SU-DHL-6 (cell line): Measurements from ENCODE around the gene TAGLN2.

ENCODE experiments used
- H2AFZ ChIP-seq: fragments of 200-600 bp; sonication (generic); 2 replicates; pipeline ENCODE4 v1.6.1; 2014; ENCODE audit warnings: low read depth, mild to moderate bottlenecking, moderate library complexity, mixed read lengths, antibody characterized with exemption, low read length; ENCODE audit not compliant: severe bottlenecking
- H3F3A ChIP-seq: fragments of 200-600 bp; shearing (Covaris generic); 2 replicates; pipeline ENCODE4 v1.6.0; 2016; ENCODE audit warnings: antibody characterized with exemption, mild to moderate bottlenecking; ENCODE audit not compliant: insufficient read depth
- H3K27ac ChIP-seq: fragments of 200-600 bp; sonication (generic); 2 replicates; pipeline ENCODE4 v1.5.1; 2016; ENCODE audit warnings: low read depth, mild to moderate bottlenecking, low read length, moderate library complexity, mixed read lengths
- H3K27me3 ChIP-seq: fragments of 200-600 bp; sonication (generic), shearing (Covaris generic); 2 replicates; pipeline ENCODE4 v1.6.0; 2014; ENCODE audit warnings: mild to moderate bottlenecking, low read length
- H3K36me3 ChIP-seq: fragments of 200-600 bp; sonication (generic); 2 replicates; pipeline ENCODE4 v1.6.1; 2014; ENCODE audit warnings: mild to moderate bottlenecking, low read length, mixed read lengths
- H3K4me2 ChIP-seq: fragments of 300-600, 200-600 bp; shearing (Covaris generic), sonication (generic); 2 replicates; pipeline ENCODE4 v1.6.0; 2014; ENCODE audit warnings: low read length, low read depth, mild to moderate bottlenecking; ENCODE audit not compliant: poor library complexity, severe bottlenecking
- H3K4me3 ChIP-seq: fragments of 200-600 bp; sonication (generic); 2 replicates; pipeline ENCODE4 v1.5.1; 2014; ENCODE audit warnings: antibody characterized with exemption, low read length, mild to moderate bottlenecking, mixed read lengths; ENCODE audit not compliant: insufficient read depth, poor library complexity, severe bottlenecking
- H3K79me2 ChIP-seq: fragments of 200-600 bp; sonication (generic); 2 replicates; pipeline ENCODE4 v1.6.1; 2014; ENCODE audit warnings: mild to moderate bottlenecking, low read length, moderate library complexity; ENCODE audit not compliant: insufficient read depth
- H3K9ac ChIP-seq: fragments of 200-600 bp; sonication (generic); 2 replicates; pipeline ENCODE4 v1.7.0; 2014; ENCODE audit warnings: mild to moderate bottlenecking, low read length
- H3K9me2 ChIP-seq: fragments of 200-600 bp; sonication (generic); replicated peaks from 2 replicates; pipeline ENCODE4 v1.6.1; 2014; ENCODE audit warnings: low read length; ENCODE audit not compliant: insufficient read depth
- H3K9me3 ChIP-seq: fragments of 200-600 bp; sonication (generic); 2 replicates; pipeline ENCODE4 v1.6.1; 2014; ENCODE audit warnings: low read length, mixed read lengths; ENCODE audit not compliant: insufficient read depth
- H4K20me1 ChIP-seq: fragments of 200-600 bp; sonication (generic); 2 replicates; pipeline ENCODE4 v1.6.1; 2014; ENCODE audit warnings: low read depth, mild to moderate bottlenecking, antibody characterized with exemption, low read length, moderate library complexity, mixed read lengths
- EZH2phosphoT487 ChIP-seq: fragments of 200-600 bp; sonication (generic), shearing (Covaris generic); conservative IDR thresholded peaks from 2 replicates; pipeline ENCODE4 v1.6.1; 2018; ENCODE audit warnings: mild to moderate bottlenecking, antibody characterized with exemption, low read length, moderate library complexity, mixed read lengths
- TF ChIP-seq, protein P1 (sequence below): fragments of 200-600 bp; sonication (generic); IDR thresholded peaks from one replicate; pipeline ENCODE4 v1.5.1; 2017; ENCODE audit warnings: antibody characterized with exemption, mild to moderate bottlenecking, low read length, moderate library complexity; ENCODE audit not compliant: insufficient read depth, poor library complexity, severe bottlenecking

The TAGLN2 gene

GRCh38 chr1:159913451-159914192 lies 11.7 kb downstream of the TAGLN2 start:
- Histone ChIP-seq H3K36me3 (no peaks in the 10 kb centered on the region), H2AFZ (no peak overlapping the region), H3K9ac (no peak overlapping the region), H3K27me3 (no peaks in the 10 kb centered on the region), H4K20me1 (no peaks in the 10 kb centered on the region; the same call in 1 of the 2 replicates), H3K27ac (no peak overlapping the region), H3K79me2 (no peaks in the 10 kb centered on the region), H3K9me3 (no peaks in the 10 kb centered on the region), H3K4me3 (no peak overlapping the region), H3F3A (0 out of 2 replicates have a peak, but pooled peaks cover 4% of the 10 kb centered on the region), H3K4me2 (no peak overlapping the region), H3K9me2 (no peaks in the 10 kb centered on the region)
- TF ChIP-seq EZH2phosphoT487, result no peak
- TF ChIP-seq, protein P1, sequence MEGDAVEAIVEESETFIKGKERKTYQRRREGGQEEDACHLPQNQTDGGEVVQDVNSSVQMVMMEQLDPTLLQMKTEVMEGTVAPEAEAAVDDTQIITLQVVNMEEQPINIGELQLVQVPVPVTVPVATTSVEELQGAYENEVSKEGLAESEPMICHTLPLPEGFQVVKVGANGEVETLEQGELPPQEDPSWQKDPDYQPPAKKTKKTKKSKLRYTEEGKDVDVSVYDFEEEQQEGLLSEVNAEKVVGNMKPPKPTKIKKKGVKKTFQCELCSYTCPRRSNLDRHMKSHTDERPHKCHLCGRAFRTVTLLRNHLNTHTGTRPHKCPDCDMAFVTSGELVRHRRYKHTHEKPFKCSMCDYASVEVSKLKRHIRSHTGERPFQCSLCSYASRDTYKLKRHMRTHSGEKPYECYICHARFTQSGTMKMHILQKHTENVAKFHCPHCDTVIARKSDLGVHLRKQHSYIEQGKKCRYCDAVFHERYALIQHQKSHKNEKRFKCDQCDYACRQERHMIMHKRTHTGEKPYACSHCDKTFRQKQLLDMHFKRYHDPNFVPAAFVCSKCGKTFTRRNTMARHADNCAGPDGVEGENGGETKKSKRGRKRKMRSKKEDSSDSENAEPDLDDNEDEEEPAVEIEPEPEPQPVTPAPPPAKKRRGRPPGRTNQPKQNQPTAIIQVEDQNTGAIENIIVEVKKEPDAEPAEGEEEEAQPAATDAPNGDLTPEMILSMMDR, result no peak

DNA sequence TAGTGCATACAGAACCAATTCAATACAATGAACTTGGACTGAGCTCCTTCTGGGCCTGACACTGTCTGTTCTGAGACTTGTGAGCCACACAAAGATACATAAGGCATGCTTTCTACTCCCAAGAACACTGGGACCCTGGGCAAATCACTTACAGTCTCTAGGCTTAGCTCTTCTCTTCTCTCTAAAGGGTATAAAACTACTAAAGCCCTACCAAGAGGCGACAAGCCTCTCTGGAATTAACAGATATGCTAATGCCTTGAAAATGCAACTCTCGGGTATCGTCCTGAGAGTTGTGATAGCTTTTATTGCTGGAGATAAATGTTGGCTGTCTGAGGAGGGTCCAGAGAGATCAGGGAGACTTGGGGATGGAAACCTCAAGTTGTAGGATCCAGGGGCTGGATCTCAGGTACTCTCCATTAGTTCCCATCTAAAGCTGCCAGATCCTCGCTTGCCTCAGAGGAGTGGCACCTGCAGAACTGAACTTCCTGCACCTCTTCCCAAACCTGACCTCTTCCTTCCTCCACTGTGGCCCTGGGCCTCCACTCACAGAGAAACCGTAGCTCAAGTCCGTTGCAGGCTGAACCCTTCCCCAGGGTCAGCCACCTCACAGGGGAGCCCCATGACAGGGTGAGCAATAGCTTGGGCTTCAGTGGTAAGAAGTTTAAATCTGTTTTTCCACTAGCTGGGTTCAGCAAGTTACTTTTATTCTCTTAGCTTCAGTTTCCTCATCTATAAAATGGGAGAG lies 13.8 kb downstream of the TAGLN2 start:
- no peaks in the 10 kb centered on the region for H4K20me1 ChIP-seq
- no peak overlapping the region for H2AFZ ChIP-seq
- H3K9me2 ChIP-seq, result no peaks in the 10 kb centered on the region
- H3K4me3 ChIP-seq, result no peak overlapping the region
- TF ChIP-seq, protein P1, result no peak
- TF ChIP-seq EZH2phosphoT487, result no peak
- H3K4me2 ChIP-seq, result no peak overlapping the region
- peak overlapping the region; percentile 17; the same call in 1 of the 2 replicates for H3K9ac ChIP-seq
- H3K9me3 ChIP-seq, result no peaks in the 10 kb centered on the region
- no peaks in the 10 kb centered on the region for H3K27me3 ChIP-seq
- no peak overlapping the region for H3K27ac ChIP-seq
- no peaks in the 10 kb centered on the region for H3K79me2 ChIP-seq
- H3F3A ChIP-seq, result 0 out of 2 replicates have a peak, but pooled peaks cover 4% of the 10 kb centered on the region
- H3K36me3 ChIP-seq, result no peaks in the 10 kb centered on the region

GRCh38 chr1:159908031-159908940 lies 17.0 kb downstream of the TAGLN2 start:
- Histone ChIP-seq H3K9me3 (no peaks in the 10 kb centered on the region), H3K27me3 (no peaks in the 10 kb centered on the region), H3F3A (no peaks in the 10 kb centered on the region), H3K4me2 (no peak overlapping the region), H3K9me2 (no peaks in the 10 kb centered on the region), H2AFZ (no peak overlapping the region), H3K36me3 (no peaks in the 10 kb centered on the region), H3K79me2 (no peaks in the 10 kb centered on the region), H3K27ac (no peak overlapping the region), H3K4me3 (no peak overlapping the region), H3K9ac (no peak overlapping the region), H4K20me1 (no peaks in the 10 kb centered on the region)
- TF ChIP-seq, protein P1, result no peak
- TF ChIP-seq EZH2phosphoT487, result no peak
